H1 (cell line): ENCODE measurements around the gene DDX60. TPM values are rescaled to one million over a fixed set of nuclear protein-coding genes. Genes with fewer than 3 reads are reported as not detected.

Experiments
- CTCF ChIA-PET: fragments of 300-600 bp; sonication (Branson Sonifier 250); formaldehyde crosslinking; loops from one replicate; lab custom pipeline; 2021; ENCODE audit not compliant: partially characterized antibody; lab: Charles Lee
- POLR2A ChIA-PET: fragments of 300-600 bp; sonication (Branson Sonifier 250); formaldehyde crosslinking; loops from one replicate; lab custom pipeline; 2021; ENCODE audit warnings: inconsistent platforms; ENCODE audit not compliant: partially characterized antibody; lab: Charles Lee
- DNase-seq, 2 experiments: peaks; one replicate each; pipeline versions ENCODE4 v3.0.0 to v3.0.0-alpha.2; 2010 to 2022; ENCODE audit warnings: low spot score in 2 of 2, low read depth in 1 of 2, mixed read lengths in 1 of 2
- FAIRE-seq: peaks from 2 replicates; lab custom pipeline; 2011; peaks lifted over from hg19 to GRCh38; lab: Jason Lieb, UNC
- H2AFZ ChIP-seq: 2 replicates; pipeline ENCODE4 v1.8.1; 2012; ENCODE audit warnings: low read length, inconsistent platforms
- H2AK5ac ChIP-seq: 2 replicates; pipeline ENCODE4 v1.6.1; 2013; ENCODE audit warnings: low read depth, low read length
- H2BK120ac ChIP-seq: replicated peaks from 2 replicates; pipeline ENCODE3; 2013; ENCODE audit warnings: low read depth, low read length, inconsistent platforms
- H2BK12ac ChIP-seq: 2 replicates; pipeline ENCODE4 v1.6.1; 2013; ENCODE audit warnings: low read depth, low read length
- H2BK15ac ChIP-seq: 2 replicates; pipeline ENCODE4 v1.6.1; 2013; ENCODE audit warnings: low read length
- H2BK20ac ChIP-seq: 2 replicates; pipeline ENCODE4 v1.6.1; 2013; ENCODE audit warnings: low read length
- H2BK5ac ChIP-seq: 2 replicates; pipeline ENCODE4 v1.6.1; 2013; ENCODE audit warnings: low read depth, low read length
- H3K14ac ChIP-seq: 2 replicates; pipeline ENCODE4 v1.6.1; 2013; ENCODE audit warnings: inconsistent platforms; ENCODE audit not compliant: insufficient read length
- H3K18ac ChIP-seq: 2 replicates; pipeline ENCODE4 v1.6.1; 2013; ENCODE audit warnings: low read length; ENCODE audit errors: extremely low read depth
- H3K23ac ChIP-seq: 2 replicates; pipeline ENCODE4 v1.6.1; 2013; ENCODE audit warnings: inconsistent platforms; ENCODE audit not compliant: insufficient read length
- H3K23me2 ChIP-seq: 2 replicates; pipeline ENCODE4 v1.6.1; 2013; ENCODE audit warnings: low read depth, low read length
- H3K27ac ChIP-seq: 2 replicates; pipeline ENCODE4 v1.6.1; 2011; ENCODE audit warnings: low read depth, low read length, inconsistent platforms
- H3K27me3 ChIP-seq, 4 experiments: replicated peaks in 1 of 4; 1 replicate in 1 of 4; 2 replicates in 3 of 4; pipeline versions ENCODE4 v1.6.1 to v1.8.1; 2011 to 2013; ENCODE audit warnings: low read length in 3 of 4, mild to moderate bottlenecking in 3 of 4, inconsistent platforms in 2 of 4, mixed read lengths in 2 of 4, moderate library complexity in 1 of 4; ENCODE audit not compliant: control insufficient read depth in 3 of 4, insufficient read depth in 3 of 4; ENCODE audit errors: extremely low read depth in 1 of 4
- H3K36me3 ChIP-seq, 4 experiments: 2 replicates each; pipeline versions ENCODE4 v1.6.1 to v1.8.1; 2011 to 2013; ENCODE audit warnings: mild to moderate bottlenecking in 4 of 4, low read length in 3 of 4, moderate library complexity in 2 of 4, control low read depth in 1 of 4, inconsistent platforms in 1 of 4; ENCODE audit not compliant: insufficient read depth in 4 of 4, control insufficient read depth in 2 of 4
- H3K4ac ChIP-seq: replicated peaks from 2 replicates; pipeline ENCODE3; 2013; ENCODE audit warnings: low read length, low read depth, mixed read lengths, inconsistent platforms; ENCODE audit not compliant: insufficient read length
- H3K4me1 ChIP-seq, 4 experiments: replicated peaks in 1 of 4; 1 replicate in 1 of 4; 2 replicates in 3 of 4; pipeline versions ENCODE4 v1.6.1 to v1.8.1; 2011 to 2013; ENCODE audit warnings: low read length in 3 of 4, inconsistent platforms in 2 of 4, mixed read lengths in 1 of 4; ENCODE audit not compliant: insufficient read depth in 4 of 4, control insufficient read depth in 3 of 4
- H3K4me2 ChIP-seq, 2 experiments: 2 replicates each; pipeline versions ENCODE4 v1.6.1 to v1.8.1; 2011 to 2013; ENCODE audit warnings: low read depth in 2 of 2, low read length in 2 of 2, control low read depth in 1 of 2, inconsistent platforms in 1 of 2, mild to moderate bottlenecking in 1 of 2; ENCODE audit not compliant: insufficient read depth in 1 of 2
- H3K4me3 ChIP-seq, 4 experiments: fragments of 200-600, 300-600 bp in 1 of 4; sonication (generic), shearing (Covaris generic), sonication (Bioruptor Twin) in 1 of 4; 2 replicates each; pipeline versions ENCODE4 v1.5.1 to v1.8.1; 2011 to 2016; ENCODE audit warnings: low read length in 4 of 4, low read depth in 3 of 4, control low read depth in 2 of 4, inconsistent platforms in 2 of 4, mild to moderate bottlenecking in 2 of 4, mixed read lengths in 1 of 4, moderate library complexity in 1 of 4; ENCODE audit not compliant: insufficient read depth in 2 of 4; ENCODE audit errors: extremely low read depth in 1 of 4
- H3K56ac ChIP-seq: replicated peaks from 2 replicates; pipeline ENCODE3; 2013; ENCODE audit warnings: low read depth, mild to moderate bottlenecking, mixed read lengths, low read length, inconsistent platforms; ENCODE audit not compliant: insufficient read length
- H3K79me1 ChIP-seq: 2 replicates; pipeline ENCODE4 v1.6.1; 2013; ENCODE audit warnings: low read depth, low read length, control low read depth
- H3K79me2 ChIP-seq, 2 experiments: 2 replicates each; pipeline versions ENCODE4 v1.6.1 to v1.8.1; 2012 to 2013; ENCODE audit warnings: low read length in 2 of 2, mild to moderate bottlenecking in 2 of 2, inconsistent platforms in 1 of 2; ENCODE audit not compliant: insufficient read depth in 2 of 2, control insufficient read depth in 1 of 2
- H3K9ac ChIP-seq, 4 experiments: replicated peaks in 1 of 4; 1 replicate in 1 of 4; 2 replicates in 3 of 4; pipeline versions ENCODE4 v1.6.1 to v1.8.1; 2011 to 2013; ENCODE audit warnings: low read depth in 3 of 4, low read length in 3 of 4, control low read depth in 2 of 4, mild to moderate bottlenecking in 2 of 4, moderate library complexity in 2 of 4, inconsistent platforms in 1 of 4; ENCODE audit errors: extremely low read depth in 1 of 4
- H3K9me3 ChIP-seq, 2 experiments: 2 replicates each; pipeline versions ENCODE4 v1.6.1 to v1.8.1; 2012 to 2013; ENCODE audit warnings: mild to moderate bottlenecking in 2 of 2, moderate library complexity in 2 of 2, control low read depth in 1 of 2, inconsistent platforms in 1 of 2, low read depth in 1 of 2, low read length in 1 of 2, mixed read lengths in 1 of 2; ENCODE audit not compliant: insufficient read depth in 2 of 2
- H4K20me1 ChIP-seq, 2 experiments: replicated peaks in 1 of 2; 2 replicates each; pipeline versions ENCODE3 to v1.8.1; 2011 to 2013; ENCODE audit warnings: inconsistent platforms in 2 of 2, low read length in 2 of 2, mild to moderate bottlenecking in 1 of 2; ENCODE audit not compliant: insufficient read depth in 2 of 2, control insufficient read depth in 1 of 2
- H4K5ac ChIP-seq: 2 replicates; pipeline ENCODE4 v1.6.1; 2013; ENCODE audit warnings: low read length, low read depth, mixed read lengths, inconsistent platforms; ENCODE audit not compliant: insufficient read length
- H4K8ac ChIP-seq: 2 replicates; pipeline ENCODE4 v1.8.0; 2013; ENCODE audit warnings: mild to moderate bottlenecking, moderate library complexity, low read length, inconsistent platforms; ENCODE audit not compliant: insufficient read depth; ENCODE audit errors: extremely low read depth
- H4K91ac ChIP-seq: replicated peaks from 2 replicates; pipeline ENCODE3; 2013; ENCODE audit warnings: low read length, mixed read lengths, inconsistent platforms; ENCODE audit not compliant: insufficient read length
- BACH1 ChIP-seq: IDR thresholded peaks from 2 replicates; pipeline ENCODE4 v1.6.1; 2012; ENCODE audit warnings: low read length, improper control_type of control experiment
- CEBPB ChIP-seq: IDR thresholded peaks from 2 replicates; pipeline ENCODE4 v1.6.1; 2012; ENCODE audit warnings: low read depth, low read length
- HDAC2 ChIP-seq, 2 experiments: fragments of 300-600 bp in 1 of 2; sonication (generic) in 1 of 2; IDR thresholded peaks; 2 replicates each; pipeline ENCODE4 v1.6.1; 2011 to 2012; ENCODE audit warnings: low read depth in 2 of 2, low read length in 2 of 2, mild to moderate bottlenecking in 2 of 2, moderate library complexity in 2 of 2, borderline replicate concordance in 1 of 2, inconsistent platforms in 1 of 2
- KDM4A ChIP-seq: IDR thresholded peaks from one replicate; pipeline ENCODE4 v1.7.1; 2012; ENCODE audit warnings: low read depth, mild to moderate bottlenecking, moderate library complexity, low read length, inconsistent platforms; ENCODE audit not compliant: severe bottlenecking
- KDM5A ChIP-seq: fragments of 200-600 bp; IDR thresholded peaks from 2 replicates; pipeline ENCODE4 v1.7.1; 2012; ENCODE audit warnings: mild to moderate bottlenecking, low read length, inconsistent platforms, mixed read lengths
- NRF1 ChIP-seq: IDR thresholded peaks from 2 replicates; pipeline ENCODE4 v1.6.1; 2011; ENCODE audit warnings: mild to moderate bottlenecking, low read depth, low read length, improper control_type of control experiment
- POLR2AphosphoS5 ChIP-seq: IDR thresholded peaks from 2 replicates; pipeline ENCODE4 v1.6.1; 2011; ENCODE audit warnings: low read depth, low read length
- SIX5 ChIP-seq: IDR thresholded peaks from 2 replicates; pipeline ENCODE4 v1.6.1; 2011; ENCODE audit warnings: mild to moderate bottlenecking, low read depth, low read length
- WGBS, 2 experiments: shearing (Covaris generic) in 1 of 2; methylation state at CpG; one replicate each; pipeline versions ENCODE4 v1.1.6 to v1.1.7; 2013 to 2015; ENCODE audit warnings: low lambda C conversion rate in 2 of 2, mixed read lengths in 2 of 2, inconsistent platforms in 1 of 2, low coverage in 1 of 2, missing lambda C conversion rate in 1 of 2; ENCODE audit not compliant: insufficient replicate concordance in 2 of 2, insufficient coverage in 1 of 2, insufficient read length in 1 of 2; ENCODE audit errors: extremely low coverage in 1 of 2, missing lambda C conversion rate in 1 of 2; 5-methylcytosine and 5-hydroxymethylcytosine counted together
- polyA plus RNA-seq, 7 experiments: library from polyadenylated mRNA; depleted of rRNA in 3 of 7; stranded (reverse) in 5 of 7; unstranded in 2 of 7; fragments of >200 nt in 5 of 7; fragments of 200-250 nt in 2 of 7; gene quantifications; 1 replicate in 5 of 7; 2 replicates in 1 of 7; 4 replicates in 1 of 7; pipeline versions ENCODE4 v1.2.1 to v1.2.3, GENCODE V29; 2011 to 2013; ENCODE audit warnings: missing spikeins in 2 of 7, mixed read lengths in 2 of 7
- total RNA-seq: library from RNA; stranded (reverse); fragmentation: NEBNext Ultra II Directional; extraction: Animal tissue kit (Norgen Biotek cat#: 25700); gene quantifications from 2 replicates; pipeline ENCODE4 v1.2.1, GENCODE V29; 2021
- TF ChIP-seq, protein P1 (sequence below): IDR thresholded peaks from 2 replicates; pipeline ENCODE4 v1.6.1; 2012; ENCODE audit warnings: inconsistent platforms
- TF ChIP-seq, protein P2 (sequence below): IDR thresholded peaks from 2 replicates; pipeline ENCODE4 v1.6.1; 2011; ENCODE audit warnings: low read depth, mild to moderate bottlenecking, low read length; ENCODE audit not compliant: insufficient read depth

Gene DDX60
- total and polyA plus RNA-seq, 2 of the 8 experiments (the other 6 are each of a cell fraction or from before 2014, with no cell fraction given) = 1.00 to 1.6 TPM

DNA sequence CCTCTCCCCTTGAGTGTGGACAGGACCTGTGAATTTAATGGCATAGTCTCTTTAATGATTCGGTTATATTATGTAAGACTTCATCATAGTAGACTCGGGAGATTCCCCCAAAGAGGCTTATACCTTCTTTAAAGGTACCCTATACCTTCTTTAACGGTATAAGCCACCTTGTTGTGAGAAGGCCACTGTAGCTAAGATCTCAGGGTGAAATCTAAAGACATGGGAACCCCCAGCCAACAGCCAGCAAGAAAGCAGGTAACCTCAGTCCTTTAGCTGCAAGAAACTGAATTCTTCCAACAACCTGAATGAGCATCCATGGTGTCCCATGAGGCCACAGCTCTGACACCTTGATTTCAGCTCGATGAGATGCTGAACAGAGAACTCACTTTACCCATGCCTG is 931 bp downstream of the DDX60 start:
- Histone ChIP-seq H2BK20ac (peak overlapping the region; percentile 43; the same call in 1 of the 2 replicates), H3K27me3 (no peaks in the 10 kb centered on the region), H4K8ac (no peak overlapping the region), H2BK15ac (no peak overlapping the region), H2BK5ac (no peak overlapping the region), H3K79me2 (no peaks in the 10 kb centered on the region), H3K4me1 (peaks cover 0 to 8% (median 5%) of the 10 kb centered on the region in 4 experiments; a peak in 5 of 7 replicates), H3K23me2 (peaks cover 7% of the 10 kb centered on the region), H2AK5ac (no peak overlapping the region), H3K79me1 (no peaks in the 10 kb centered on the region), H3K4ac (no peak overlapping the region), H3K27ac (no peak overlapping the region), H3K36me3 (no peaks in the 10 kb centered on the region), H4K91ac (no peak overlapping the region), H4K5ac (no peak overlapping the region), H3K9me3 (no peaks in the 10 kb centered on the region), H2BK12ac (peak overlapping the region; percentile 85; the same call in 1 of the 2 replicates), H3K4me2 (peak overlapping the region; percentile 77 to 87; a peak in 2 of 4 replicates), H3K9ac (no peak overlapping the region), H3K56ac (no peak overlapping the region), H3K14ac (no peak overlapping the region), H3K23ac (no peak overlapping the region), H3K18ac (no peak overlapping the region), H2AFZ (no peak overlapping the region; the same call in 1 of the 2 replicates), H2BK120ac (no peak overlapping the region), H3K4me3 (peak overlapping the region in 1 of 4 experiments; percentile 80; a peak in 2 of 8 replicates), H4K20me1 (no peaks in the 10 kb centered on the region)
- FAIRE-seq (no peak), DNase-seq (no peak)
- ChIA-PET POLR2A (interaction anchor here (1.1 kb wide), 1 partner anchor 163 kb away, joined by 3 read pairs; the partner anchor contains the start of gene DDX60L), CTCF (no interaction called here)
- WGBS, 2 experiments = 95% methylated on average over 4 of the region's 4 CpGs; no CpG with 5 or more reads in 1 of the 2 experiments
- TF ChIP-seq KDM4A (no peak), HDAC2 (IDR thresholded peaks at IDR 0.05; ENCODE audit: borderline replicate concordance in 1 of 2, low read depth in 2 of 2, low read length in 2 of 2) (no peak), BACH1 (no peak), CEBPB (no peak), SIX5 (no peak), POLR2AphosphoS5 (no peak), KDM5A (no peak), NRF1 (no peak)
- TF ChIP-seq, protein P1, sequence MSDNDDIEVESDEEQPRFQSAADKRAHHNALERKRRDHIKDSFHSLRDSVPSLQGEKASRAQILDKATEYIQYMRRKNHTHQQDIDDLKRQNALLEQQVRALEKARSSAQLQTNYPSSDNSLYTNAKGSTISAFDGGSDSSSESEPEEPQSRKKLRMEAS = no peak
- TF ChIP-seq, protein P2, sequence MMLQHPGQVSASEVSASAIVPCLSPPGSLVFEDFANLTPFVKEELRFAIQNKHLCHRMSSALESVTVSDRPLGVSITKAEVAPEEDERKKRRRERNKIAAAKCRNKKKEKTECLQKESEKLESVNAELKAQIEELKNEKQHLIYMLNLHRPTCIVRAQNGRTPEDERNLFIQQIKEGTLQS = no peak
